Measurements from ENCODE around the gene ANO2. TPM values are rescaled to one million over a fixed set of nuclear protein-coding genes. Genes with fewer than 3 reads are reported as not detected.
"Not testable (repeated sequence)": the region's sequence is repeated elsewhere in the genome, so short reads cannot be mapped to it uniquely, and the experiment has no call there.

The ANO2 gene
- total RNA-seq, 4 donors from 2014 or later: 2.0 to 9.8 (median 4.9) TPM

DNA sequence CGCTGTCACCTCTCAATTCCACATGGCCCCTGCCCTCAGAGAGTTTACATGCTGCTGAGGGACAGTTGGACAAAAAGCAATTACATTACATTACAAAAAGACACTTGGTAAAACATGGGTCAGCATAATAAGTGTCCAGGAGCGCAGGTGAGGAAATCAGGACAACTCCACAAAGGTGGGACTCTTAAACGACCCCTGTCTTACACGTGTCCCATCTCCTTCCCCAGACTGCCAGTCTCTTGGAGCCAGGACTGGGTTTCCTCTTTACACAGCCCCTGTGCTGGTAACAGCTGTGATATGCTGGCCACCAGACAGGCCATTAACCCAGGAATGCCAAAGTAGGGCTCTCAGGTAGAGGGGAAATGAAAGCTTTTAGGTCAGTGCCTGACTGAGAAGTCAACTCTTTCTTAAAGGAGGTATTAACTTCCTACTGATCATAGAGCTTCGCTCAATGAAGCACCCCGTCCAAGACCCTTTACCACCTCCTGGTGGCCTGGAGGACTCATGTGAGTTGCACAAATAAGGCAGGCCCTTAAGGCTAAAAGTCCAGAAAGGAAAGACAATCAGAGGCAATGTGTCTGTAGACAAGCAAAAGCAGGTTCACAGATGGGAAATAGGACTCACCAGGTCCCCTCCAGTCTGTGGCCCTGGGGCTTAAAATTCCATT, 55.5 kb downstream of the ANO2 start:
- Histone ChIP-seq H3K27ac (no peak overlapping the region), H3K27me3 (no peaks in the 10 kb centered on the region), H3K9me3 (no peaks in the 10 kb centered on the region), H3K4me1 (no peaks in the 10 kb centered on the region), H3K4me3 (no peak overlapping the region), H3K36me3 (no peaks in the 10 kb centered on the region)
- no peak for DNase-seq
- TF ChIP-seq POLR2A (IDR thresholded peaks at IDR 0.05): no peak
- TF ChIP-seq, protein P1, sequence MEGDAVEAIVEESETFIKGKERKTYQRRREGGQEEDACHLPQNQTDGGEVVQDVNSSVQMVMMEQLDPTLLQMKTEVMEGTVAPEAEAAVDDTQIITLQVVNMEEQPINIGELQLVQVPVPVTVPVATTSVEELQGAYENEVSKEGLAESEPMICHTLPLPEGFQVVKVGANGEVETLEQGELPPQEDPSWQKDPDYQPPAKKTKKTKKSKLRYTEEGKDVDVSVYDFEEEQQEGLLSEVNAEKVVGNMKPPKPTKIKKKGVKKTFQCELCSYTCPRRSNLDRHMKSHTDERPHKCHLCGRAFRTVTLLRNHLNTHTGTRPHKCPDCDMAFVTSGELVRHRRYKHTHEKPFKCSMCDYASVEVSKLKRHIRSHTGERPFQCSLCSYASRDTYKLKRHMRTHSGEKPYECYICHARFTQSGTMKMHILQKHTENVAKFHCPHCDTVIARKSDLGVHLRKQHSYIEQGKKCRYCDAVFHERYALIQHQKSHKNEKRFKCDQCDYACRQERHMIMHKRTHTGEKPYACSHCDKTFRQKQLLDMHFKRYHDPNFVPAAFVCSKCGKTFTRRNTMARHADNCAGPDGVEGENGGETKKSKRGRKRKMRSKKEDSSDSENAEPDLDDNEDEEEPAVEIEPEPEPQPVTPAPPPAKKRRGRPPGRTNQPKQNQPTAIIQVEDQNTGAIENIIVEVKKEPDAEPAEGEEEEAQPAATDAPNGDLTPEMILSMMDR (IDR thresholded peaks at IDR 0.05 in 4 of 5, conservative IDR thresholded peaks at IDR 0.05 in 1 of 5): no peak
- intact Hi-C loops (cut with DNase I; ENCODE audit: low total_unique reads): no loop called here
- no peak for ATAC-seq
- in situ Hi-C loops (cut with MboI; ENCODE audit: low sequenced_read_pairs in 4 of 4): no loop called here

DNA sequence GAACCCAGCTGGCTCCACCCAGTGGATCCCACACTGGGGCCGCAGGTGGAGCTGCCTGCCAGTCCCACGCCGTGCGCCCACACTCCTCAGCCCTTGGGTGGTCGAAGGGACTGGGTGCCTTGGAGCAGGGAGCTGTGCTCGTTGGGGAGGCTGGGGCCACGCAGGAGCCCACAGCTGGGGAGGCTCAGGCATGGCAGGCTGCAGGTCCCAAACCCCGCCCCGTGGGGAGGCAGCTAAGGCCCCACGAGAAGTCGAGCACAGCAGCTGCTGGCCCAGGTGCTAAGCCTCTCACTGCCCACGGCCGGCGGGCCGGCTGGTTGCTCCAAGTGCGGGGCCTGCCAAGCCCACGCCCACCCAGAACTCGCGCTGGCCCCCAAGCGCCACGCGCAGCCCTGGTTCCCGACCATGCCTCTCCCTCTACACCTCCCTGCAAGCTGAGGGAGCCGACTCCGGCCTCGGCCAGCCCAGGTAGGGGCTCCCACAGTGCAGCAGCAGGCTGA, 56.2 kb downstream of the ANO2 start:
- Histone ChIP-seq H3K27ac (no peak overlapping the region), H3K4me1 (no peaks in the 10 kb centered on the region), H3K4me3 (no peak overlapping the region), H3K27me3 (no peaks in the 10 kb centered on the region), H3K36me3 (no peaks in the 10 kb centered on the region), H3K9me3 (no peaks in the 10 kb centered on the region)
- ATAC-seq (no peak), DNase-seq (no peak)
- in situ Hi-C loops (cut with MboI; ENCODE audit: low sequenced_read_pairs in 4 of 4) (no loop called here), intact Hi-C loops (cut with DNase I; ENCODE audit: low total_unique reads) (no loop called here)
- TF ChIP-seq POLR2A (IDR thresholded peaks at IDR 0.05): no peak
- TF ChIP-seq, protein P1 (IDR thresholded peaks at IDR 0.05 in 4 of 5, conservative IDR thresholded peaks at IDR 0.05 in 1 of 5): no peak

- ATAC-seq; H3K4me1 ChIP-seq; H3K4me3 ChIP-seq; intact Hi-C loops (cut with DNase I; ENCODE audit: low total_unique reads); H3K9me3 ChIP-seq; DNase-seq; H3K27me3 ChIP-seq; in situ Hi-C loops (cut with MboI; ENCODE audit: low sequenced_read_pairs in 4 of 4); H3K36me3 ChIP-seq; H3K27ac ChIP-seq: not testable (repeated sequence)
Observed at GRCh38 chr12:5887819-5888218, 57.2 kb downstream of the ANO2 start.

GRCh38 chr12:5884866-5885265, 60.2 kb downstream of the ANO2 start:
- H3K4me3 ChIP-seq: no peak overlapping the region
- in situ Hi-C loops (cut with MboI; ENCODE audit: low sequenced_read_pairs in 4 of 4): no loop called here
- H3K27ac ChIP-seq: no peak overlapping the region
- peaks cover 0 to 3% (median 0%) of the 10 kb centered on the region in 3 donors for H3K27me3 ChIP-seq
- H3K4me1 ChIP-seq: no peaks in the 10 kb centered on the region
- ATAC-seq (no peak), DNase-seq (no peak)
- H3K36me3 ChIP-seq: no peaks in the 10 kb centered on the region
- H3K9me3 ChIP-seq: no peaks in the 10 kb centered on the region
- TF ChIP-seq, protein P1 (IDR thresholded peaks at IDR 0.05 in 4 of 5, conservative IDR thresholded peaks at IDR 0.05 in 1 of 5): no peak
- no peak for TF ChIP-seq POLR2A (IDR thresholded peaks at IDR 0.05)
- intact Hi-C loops (cut with DNase I; ENCODE audit: low total_unique reads): no loop called here

DNA sequence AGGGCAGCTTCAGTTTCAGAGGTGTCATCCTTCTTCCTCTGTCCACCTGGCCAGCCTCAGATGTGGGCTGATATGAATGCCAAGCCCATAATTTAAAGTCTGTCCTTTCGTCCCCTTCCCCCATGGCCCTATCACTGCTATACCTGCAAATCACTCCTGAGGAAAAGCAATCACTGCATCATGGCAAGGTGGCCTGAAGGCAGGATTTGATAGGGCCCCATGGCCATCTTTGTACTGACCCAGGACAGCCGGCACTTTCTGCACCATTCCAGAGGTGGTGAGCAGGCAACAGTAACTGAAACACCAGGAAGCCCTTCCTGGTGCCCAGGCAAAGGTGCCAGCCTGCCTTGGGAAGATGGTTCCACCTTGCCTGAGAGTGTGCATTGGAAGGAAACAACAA, 60.8 kb downstream of the ANO2 start:
- Histone ChIP-seq H3K27me3 (peaks cover 0 to 3% (median 0%) of the 10 kb centered on the region in 3 donors), H3K4me3 (no peak overlapping the region), H3K27ac (no peak overlapping the region), H3K36me3 (no peaks in the 10 kb centered on the region), H3K4me1 (no peaks in the 10 kb centered on the region), H3K9me3 (no peaks in the 10 kb centered on the region)
- TF ChIP-seq POLR2A (IDR thresholded peaks at IDR 0.05): no peak
- TF ChIP-seq, protein P1 (IDR thresholded peaks at IDR 0.05 in 4 of 5, conservative IDR thresholded peaks at IDR 0.05 in 1 of 5): no peak
- ATAC-seq (no peak), DNase-seq (no peak)
- in situ Hi-C loops (cut with MboI; ENCODE audit: low sequenced_read_pairs in 4 of 4) (no loop called here), intact Hi-C loops (cut with DNase I; ENCODE audit: low total_unique reads) (no loop called here)
